ENCODE results near the gene BAD.

BAD gene

GRCh38 chr11:64244107-64244506, 40.4 kb downstream of the BAD start:
- no peak for DNase-seq (ENCODE audit: low read depth)
- H3K4me3 ChIP-seq (replicated peaks; ENCODE audit: low read depth, low read length) = no peak overlapping the region
- no peak for TF ChIP-seq CTCF (IDR thresholded peaks at IDR 0.05; ENCODE audit: low read length, missing control alignments)

- no peak for DNase-seq (ENCODE audit: low read depth)
- H3K4me3 ChIP-seq (replicated peaks; ENCODE audit: low read depth, low read length) = no peak overlapping the region
- TF ChIP-seq CTCF (IDR thresholded peaks at IDR 0.05; ENCODE audit: low read length, missing control alignments) = no peak
These were observed 41.1 kb downstream of the BAD start for GRCh38 chr11:64243236-64243854.

- TF ChIP-seq CTCF (IDR thresholded peaks at IDR 0.05; ENCODE audit: low read length, missing control alignments) = no peak
- H3K4me3 ChIP-seq (replicated peaks; ENCODE audit: low read depth, low read length) = peak overlapping the region; percentile 84
- no peak for DNase-seq (ENCODE audit: low read depth)
These were observed 42.7 kb downstream of the BAD start for GRCh38 chr11:64241491-64242374.

- TF ChIP-seq CTCF (IDR thresholded peaks at IDR 0.05; ENCODE audit: low read length, missing control alignments) = no peak
- H3K4me3 ChIP-seq (replicated peaks; ENCODE audit: low read depth, low read length) = peak overlapping the region; percentile 84
- DNase-seq (ENCODE audit: low read depth) = peak; percentile 100
These were observed 43.3 kb downstream of the BAD start for GRCh38 chr11:64241241-64241490.

- no peak for TF ChIP-seq CTCF (IDR thresholded peaks at IDR 0.05; ENCODE audit: low read length, missing control alignments)
- DNase-seq (ENCODE audit: low read depth) = peak; percentile 97
These were observed 43.8 kb downstream of the BAD start, which contains the start of gene FKBP2 for GRCh38 chr11:64240435-64241240. Gene FKBP2, plus strand, starts transcription at chr11:64241095. Its CDS starts 1,293 bp downstream, at chr11:64242388.

GRCh38 chr11:64239662-64240434, 44.6 kb downstream of the BAD start:
- peak overlapping the region; percentile 84 for H3K4me3 ChIP-seq (replicated peaks; ENCODE audit: low read depth, low read length)
- no peak for DNase-seq (ENCODE audit: low read depth)

More at GRCh38 chr11:64240435-64241240, 43.8 kb downstream of the BAD start, which contains the start of gene FKBP2:
- H3K4me3 ChIP-seq (replicated peaks; ENCODE audit: low read depth, low read length) = peak within 1 kb of the TSS; percentile 84

More at GRCh38 chr11:64239662-64240434, 44.6 kb downstream of the BAD start:
- no peak for TF ChIP-seq CTCF (IDR thresholded peaks at IDR 0.05; ENCODE audit: low read length, missing control alignments)

Measured in fibroblast of pulmonary artery (primary cell).